ENCODE results near the gene ZNF263. TPM values are rescaled to one million over a fixed set of nuclear protein-coding genes. Genes with fewer than 3 reads are reported as not detected.

ZNF263 gene
- total RNA-seq, 2 donors from 2014 or later, result 25.3 to 31.6 TPM

GRCh38 chr16:3243882-3244281 lies 39.4 kb upstream of the ZNF263 start:
- H3K27ac Mint-ChIP-seq, result no peak overlapping the region
- Histone ChIP-seq H3K9ac (ENCODE audit: extremely low read depth, low read length, poor library complexity, severe bottlenecking) (no peak overlapping the region), H3K4me1 (ENCODE audit: control insufficient read depth, insufficient read depth, low read length) (no peaks in the 10 kb centered on the region), H3K4me3 (ENCODE audit: low read length) (no peak overlapping the region), H3K36me3 (ENCODE audit: control insufficient read depth, insufficient read depth, low read length) (no peaks in the 10 kb centered on the region), H3K27ac (ENCODE audit: low read depth, low read length) (no peak overlapping the region), H3K27me3 (ENCODE audit: control insufficient read depth, insufficient read depth, low read length, poor library complexity, severe bottlenecking) (peaks cover 8% of the 10 kb centered on the region), H3K9me3 (ENCODE audit: control insufficient read depth, low read length) (no peaks in the 10 kb centered on the region)
- DNase-seq, result no peak
- peaks cover 38% of the 10 kb centered on the region for H3K27me3 Mint-ChIP-seq (ENCODE audit: insufficient read depth)
- TF ChIP-seq CTCF (conservative IDR thresholded peaks at IDR 0.05), result no peak
- 84 to 87% methylated on average over 5 to 6 of the region's 6 CpGs for WGBS, 2 experiments (ENCODE audit: insufficient coverage in 1 of 2, insufficient read length in 1 of 2)
- H3K36me3 Mint-ChIP-seq (ENCODE audit: low read depth), result no peaks in the 10 kb centered on the region
- H3K9me3 Mint-ChIP-seq, result peaks cover 4% of the 10 kb centered on the region
- H3K4me3 Mint-ChIP-seq, result no peak overlapping the region
- no peaks in the 10 kb centered on the region for H3K4me1 Mint-ChIP-seq

- Histone ChIP-seq H3K4me1 (ENCODE audit: control insufficient read depth, insufficient read depth, low read length) (no peaks in the 10 kb centered on the region), H3K4me3 (ENCODE audit: low read length) (no peak overlapping the region)
- TF ChIP-seq CTCF (conservative IDR thresholded peaks at IDR 0.05), result no peak
Observed at GRCh38 chr16:3246002-3246401, 37.3 kb upstream of the ZNF263 start.

GRCh38 chr16:3246876-3247275 lies 36.4 kb upstream of the ZNF263 start:
- Histone ChIP-seq H3K9me3 (ENCODE audit: control insufficient read depth, low read length) (no peaks in the 10 kb centered on the region), H3K9ac (ENCODE audit: extremely low read depth, low read length, poor library complexity, severe bottlenecking) (no peak overlapping the region), H3K36me3 (ENCODE audit: control insufficient read depth, insufficient read depth, low read length) (no peaks in the 10 kb centered on the region), H3K27me3 (ENCODE audit: control insufficient read depth, insufficient read depth, low read length, poor library complexity, severe bottlenecking) (peaks cover 11% of the 10 kb centered on the region), H3K4me1 (ENCODE audit: control insufficient read depth, insufficient read depth, low read length) (no peaks in the 10 kb centered on the region), H3K4me3 (ENCODE audit: low read length) (no peak overlapping the region), H3K27ac (ENCODE audit: low read depth, low read length) (no peak overlapping the region)
- TF ChIP-seq CTCF (conservative IDR thresholded peaks at IDR 0.05), result no peak
- no peaks in the 10 kb centered on the region for H3K4me1 Mint-ChIP-seq
- no peak overlapping the region for H3K27ac Mint-ChIP-seq
- peaks cover 35% of the 10 kb centered on the region for H3K27me3 Mint-ChIP-seq (ENCODE audit: insufficient read depth)
- no peaks in the 10 kb centered on the region for H3K36me3 Mint-ChIP-seq (ENCODE audit: low read depth)
- peaks cover 9% of the 10 kb centered on the region for H3K9me3 Mint-ChIP-seq
- WGBS, 2 experiments (ENCODE audit: insufficient coverage in 1 of 2, insufficient read length in 1 of 2), result 88 to 93% methylated on average over 7 to 10 of the region's 10 CpGs
- H3K4me3 Mint-ChIP-seq, result no peak overlapping the region
- no peak for DNase-seq

More at GRCh38 chr16:3246002-3246401, 37.3 kb upstream of the ZNF263 start:
- no peaks in the 10 kb centered on the region for H3K36me3 ChIP-seq (ENCODE audit: control insufficient read depth, insufficient read depth, low read length)
- Mint-ChIP-seq H3K27ac (no peak overlapping the region), H3K4me1 (no peaks in the 10 kb centered on the region), H3K4me3 (no peak overlapping the region), H3K36me3 (ENCODE audit: low read depth) (no peaks in the 10 kb centered on the region), H3K9me3 (peaks cover 3% of the 10 kb centered on the region), H3K27me3 (ENCODE audit: insufficient read depth) (peaks cover 37% of the 10 kb centered on the region)
- no peaks in the 10 kb centered on the region for H3K9me3 ChIP-seq (ENCODE audit: control insufficient read depth, low read length)
- H3K27me3 ChIP-seq (ENCODE audit: control insufficient read depth, insufficient read depth, low read length, poor library complexity, severe bottlenecking), result peaks cover 16% of the 10 kb centered on the region
- no peak for DNase-seq
- WGBS, 2 experiments (ENCODE audit: insufficient coverage in 1 of 2, insufficient read length in 1 of 2), result 78 to 85% methylated on average over 7 of the region's 7 CpGs
- no peak overlapping the region for H3K27ac ChIP-seq (ENCODE audit: low read depth, low read length)
- H3K9ac ChIP-seq (ENCODE audit: extremely low read depth, low read length, poor library complexity, severe bottlenecking), result no peak overlapping the region

Data from endodermal cell (in vitro differentiated cells).